ENCODE results near the gene STYXL1.
"Not testable (repeated sequence)": the region's sequence is repeated elsewhere in the genome, so short reads cannot be mapped to it uniquely, and the experiment has no call there.

STYXL1 gene

GRCh38 chr7:76069238-76069638, 21.4 kb upstream of the STYXL1 start:
- peak; percentile 83 for DNase-seq (ENCODE audit: low read depth)
- no peak overlapping the region for H3K4me3 ChIP-seq (ENCODE audit: low read depth, low read length)

GRCh38 chr7:76066716-76067503, 19.1 kb upstream of the STYXL1 start:
- DNase-seq (ENCODE audit: low read depth), result no peak
- no peak overlapping the region for H3K4me3 ChIP-seq (ENCODE audit: low read depth, low read length)

GRCh38 chr7:76065016-76065612, 17.3 kb upstream of the STYXL1 start:
- H3K4me3 ChIP-seq (ENCODE audit: low read depth, low read length), result no peak overlapping the region
- no peak for DNase-seq (ENCODE audit: low read depth)

GRCh38 chr7:76064208-76064970, 16.6 kb upstream of the STYXL1 start:
- no peak overlapping the region for H3K4me3 ChIP-seq (ENCODE audit: low read depth, low read length)
- no peak for DNase-seq (ENCODE audit: low read depth)

GRCh38 chr7:76063525-76063924, 15.7 kb upstream of the STYXL1 start:
- no peak for DNase-seq (ENCODE audit: low read depth)

GRCh38 chr7:76063114-76063513, 15.3 kb upstream of the STYXL1 start:
- no peak for DNase-seq (ENCODE audit: low read depth)
- H3K4me3 ChIP-seq (ENCODE audit: low read depth, low read length), result no peak overlapping the region

More at GRCh38 chr7:76063525-76063924, 15.7 kb upstream of the STYXL1 start:
- H3K4me3 ChIP-seq (ENCODE audit: low read depth, low read length), result no peak overlapping the region

- no peak for DNase-seq (ENCODE audit: low read depth)
Observed at GRCh38 chr7:76062254-76062653, 14.5 kb upstream of the STYXL1 start.

GRCh38 chr7:76060842-76061241, 13.0 kb upstream of the STYXL1 start:
- DNase-seq (ENCODE audit: low read depth), result no peak
- no peak overlapping the region for H3K4me3 ChIP-seq (ENCODE audit: low read depth, low read length)

More at GRCh38 chr7:76062254-76062653, 14.5 kb upstream of the STYXL1 start:
- no peak overlapping the region for H3K4me3 ChIP-seq (ENCODE audit: low read depth, low read length)

- DNase-seq (ENCODE audit: low read depth), result not testable (repeated sequence)
Observed at GRCh38 chr7:76058745-76059144, 10.9 kb upstream of the STYXL1 start.

GRCh38 chr7:76057813-76058145, 10.0 kb upstream of the STYXL1 start:
- no peak for DNase-seq (ENCODE audit: low read depth)
- no peak overlapping the region for H3K4me3 ChIP-seq (ENCODE audit: low read depth, low read length)

More at GRCh38 chr7:76058745-76059144, 10.9 kb upstream of the STYXL1 start:
- not testable (repeated sequence) for H3K4me3 ChIP-seq (ENCODE audit: low read depth, low read length)

GRCh38 chr7:76057103-76057812, 9.5 kb upstream of the STYXL1 start:
- DNase-seq (ENCODE audit: low read depth), result no peak
- no peak overlapping the region for H3K4me3 ChIP-seq (ENCODE audit: low read depth, low read length)

- H3K4me3 ChIP-seq (ENCODE audit: low read depth, low read length), result no peak overlapping the region
- no peak for DNase-seq (ENCODE audit: low read depth)
Observed at GRCh38 chr7:76056241-76056640, 8.4 kb upstream of the STYXL1 start.

GRCh38 chr7:76054123-76055120, 6.6 kb upstream of the STYXL1 start:
- DNase-seq (ENCODE audit: low read depth), result peak; percentile 33
- H3K4me3 ChIP-seq (ENCODE audit: low read depth, low read length), result no peak overlapping the region

- no peak overlapping the region for H3K4me3 ChIP-seq (ENCODE audit: low read depth, low read length)
- DNase-seq (ENCODE audit: low read depth), result no peak
Observed at GRCh38 chr7:76053461-76053860, 5.7 kb upstream of the STYXL1 start.

GRCh38 chr7:76052681-76053080, 4.9 kb upstream of the STYXL1 start:
- H3K4me3 ChIP-seq (ENCODE audit: low read depth, low read length); DNase-seq (ENCODE audit: low read depth): not testable (repeated sequence)

- no peak for DNase-seq (ENCODE audit: low read depth)
- H3K4me3 ChIP-seq (ENCODE audit: low read depth, low read length), result no peak overlapping the region
Observed at GRCh38 chr7:76051840-76052239, 4.0 kb upstream of the STYXL1 start.

- H3K4me3 ChIP-seq (ENCODE audit: low read depth, low read length), result no peak overlapping the region
- no peak for DNase-seq (ENCODE audit: low read depth)
Observed at GRCh38 chr7:76050545-76050944, 2.7 kb upstream of the STYXL1 start.

- H3K4me3 ChIP-seq (ENCODE audit: low read depth, low read length), result peak overlapping the region; percentile 99
- no peak for DNase-seq (ENCODE audit: low read depth)
Observed at GRCh38 chr7:76049295-76049694, 1.5 kb upstream of the STYXL1 start.

GRCh38 chr7:76048668-76048988, 828 bp upstream of the STYXL1 start:
- no peak for DNase-seq (ENCODE audit: low read depth)
- H3K4me3 ChIP-seq (ENCODE audit: low read depth, low read length), result peak overlapping the region; percentile 99
